Fibroblast of lung (primary cell): ENCODE data around the gene AMBP. TPM values are rescaled to one million over a fixed set of nuclear protein-coding genes. Genes with fewer than 3 reads are reported as not detected.

Experiments used
- DNase-seq, 2 donors: peaks; one replicate each; pipeline versions ENCODE4 v3.0.0 to v3.0.0-alpha.2; 2010; ENCODE audit warnings: low read depth in 2 of 2
- H2AFZ ChIP-seq: 2 replicates; pipeline ENCODE4 v1.5.1; 2012; ENCODE audit warnings: low read length, control low read depth, inconsistent platforms
- H3K27ac ChIP-seq: 2 replicates; pipeline ENCODE4 v1.5.1; 2011; ENCODE audit warnings: low read length, control low read depth; ENCODE audit not compliant: insufficient read depth
- H3K27me3 ChIP-seq: 2 replicates; pipeline ENCODE4 v1.5.1; 2011; ENCODE audit warnings: mild to moderate bottlenecking, low read length; ENCODE audit not compliant: control insufficient read depth, insufficient read depth
- H3K36me3 ChIP-seq: 2 replicates; pipeline ENCODE4 v1.5.1; 2011; ENCODE audit warnings: low read length; ENCODE audit not compliant: control insufficient read depth, insufficient read depth
- H3K4me1 ChIP-seq: 2 replicates; pipeline ENCODE4 v1.5.1; 2011; ENCODE audit warnings: low read length; ENCODE audit not compliant: control insufficient read depth, insufficient read depth; ENCODE audit errors: extremely low read depth
- H3K4me2 ChIP-seq: 2 replicates; pipeline ENCODE4 v1.5.1; 2011; ENCODE audit warnings: low read length, control low read depth; ENCODE audit not compliant: insufficient read depth; ENCODE audit errors: extremely low read depth
- H3K4me3 ChIP-seq, 4 experiments: fragments of 200-600 bp in 1 of 4; sonication (generic) in 1 of 4; replicated peaks in 1 of 4; 2 replicates each; pipeline ENCODE4 v1.5.1; 2011 to 2016; ENCODE audit warnings: low read length in 4 of 4, low read depth in 3 of 4, mild to moderate bottlenecking in 3 of 4, control low read depth in 2 of 4, inconsistent platforms in 1 of 4, mixed read lengths in 1 of 4; ENCODE audit not compliant: insufficient read depth in 1 of 4; ENCODE audit errors: control extremely low read depth in 1 of 4
- H3K79me2 ChIP-seq: 2 replicates; pipeline ENCODE4 v1.5.1; 2012; ENCODE audit warnings: mild to moderate bottlenecking, low read length, inconsistent platforms; ENCODE audit not compliant: control insufficient read depth, insufficient read depth
- H3K9ac ChIP-seq: 2 replicates; pipeline ENCODE4 v1.5.1; 2011; ENCODE audit warnings: mild to moderate bottlenecking, low read length, control low read depth; ENCODE audit not compliant: insufficient read depth
- H3K9me3 ChIP-seq: 2 replicates; pipeline ENCODE4 v1.5.1; 2012; ENCODE audit warnings: low read depth, low read length; ENCODE audit not compliant: control insufficient read depth, insufficient read depth
- H4K20me1 ChIP-seq: 2 replicates; pipeline ENCODE4 v1.5.1; 2011; ENCODE audit warnings: low read length; ENCODE audit not compliant: control insufficient read depth, insufficient read depth; ENCODE audit errors: extremely low read depth
- EZH2 ChIP-seq: IDR thresholded peaks from 2 replicates; pipeline ENCODE4 v1.5.1; 2012; ENCODE audit warnings: low read length, control low read depth, mild to moderate bottlenecking; ENCODE audit errors: missing control alignments
- polyA plus RNA-seq, 2 donors: library from polyadenylated mRNA; depleted of rRNA in 1 of 2; stranded (reverse) in 1 of 2; unstranded in 1 of 2; fragments of >200 nt; gene quantifications; 2 replicates each; pipeline ENCODE4 v1.2.1, GENCODE V29; 2011 to 2012; ENCODE audit warnings: missing spikeins in 1 of 2
- total RNA-seq: library from RNA; depleted of rRNA; stranded (reverse); fragments of >200 nt; gene quantifications from 2 replicates; pipeline ENCODE4 v1.2.1, GENCODE V29; 2014
- TF ChIP-seq, protein P1 (sequence below), 2 donors: IDR thresholded peaks in 1 of 2; conservative IDR thresholded peaks in 1 of 2; 1 replicate in 1 of 2; 2 replicates in 1 of 2; pipeline ENCODE4 v1.5.1; 2011 to 2012; ENCODE audit warnings: low read length in 2 of 2, control low read depth in 1 of 2, inconsistent platforms in 1 of 2, low read depth in 1 of 2, mild to moderate bottlenecking in 1 of 2

Gene AMBP
- total and polyA plus RNA-seq, 2 donors (not counting 1 experiment from before 2014, with no cell fraction given), result 0.07 to 0.17 TPM

- no peak for DNase-seq
- Histone ChIP-seq H3K27ac (no peak overlapping the region), H3K4me2 (no peak overlapping the region), H3K36me3 (no peaks in the 10 kb centered on the region), H4K20me1 (no peaks in the 10 kb centered on the region), H3K9me3 (no peaks in the 10 kb centered on the region), H3K79me2 (no peaks in the 10 kb centered on the region), H3K9ac (no peak overlapping the region), H2AFZ (no peak overlapping the region), H3K4me3 (no peak overlapping the region), H3K4me1 (no peaks in the 10 kb centered on the region), H3K27me3 (peaks cover 6% of the 10 kb centered on the region)
- TF ChIP-seq, protein P1, sequence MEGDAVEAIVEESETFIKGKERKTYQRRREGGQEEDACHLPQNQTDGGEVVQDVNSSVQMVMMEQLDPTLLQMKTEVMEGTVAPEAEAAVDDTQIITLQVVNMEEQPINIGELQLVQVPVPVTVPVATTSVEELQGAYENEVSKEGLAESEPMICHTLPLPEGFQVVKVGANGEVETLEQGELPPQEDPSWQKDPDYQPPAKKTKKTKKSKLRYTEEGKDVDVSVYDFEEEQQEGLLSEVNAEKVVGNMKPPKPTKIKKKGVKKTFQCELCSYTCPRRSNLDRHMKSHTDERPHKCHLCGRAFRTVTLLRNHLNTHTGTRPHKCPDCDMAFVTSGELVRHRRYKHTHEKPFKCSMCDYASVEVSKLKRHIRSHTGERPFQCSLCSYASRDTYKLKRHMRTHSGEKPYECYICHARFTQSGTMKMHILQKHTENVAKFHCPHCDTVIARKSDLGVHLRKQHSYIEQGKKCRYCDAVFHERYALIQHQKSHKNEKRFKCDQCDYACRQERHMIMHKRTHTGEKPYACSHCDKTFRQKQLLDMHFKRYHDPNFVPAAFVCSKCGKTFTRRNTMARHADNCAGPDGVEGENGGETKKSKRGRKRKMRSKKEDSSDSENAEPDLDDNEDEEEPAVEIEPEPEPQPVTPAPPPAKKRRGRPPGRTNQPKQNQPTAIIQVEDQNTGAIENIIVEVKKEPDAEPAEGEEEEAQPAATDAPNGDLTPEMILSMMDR (conservative IDR thresholded peaks at IDR 0.05 in 1 of 2, IDR thresholded peaks at IDR 0.05 in 1 of 2; ENCODE audit: low read depth in 1 of 2, low read length in 2 of 2), result no peak
- TF ChIP-seq EZH2, result no peak
Observed at GRCh38 chr9:114105236-114105635, 27.1 kb upstream of the AMBP start.

- H3K36me3 ChIP-seq, result no peaks in the 10 kb centered on the region
- H3K4me1 ChIP-seq, result no peaks in the 10 kb centered on the region
- H4K20me1 ChIP-seq, result no peaks in the 10 kb centered on the region
- no peak for DNase-seq
- no peaks in the 10 kb centered on the region for H3K79me2 ChIP-seq
- no peak overlapping the region for H3K4me2 ChIP-seq
- H3K27ac ChIP-seq, result no peak overlapping the region
- H2AFZ ChIP-seq, result no peak overlapping the region
- TF ChIP-seq, protein P1 (conservative IDR thresholded peaks at IDR 0.05 in 1 of 2, IDR thresholded peaks at IDR 0.05 in 1 of 2; ENCODE audit: low read depth in 1 of 2, low read length in 2 of 2), result no peak
- no peak for TF ChIP-seq EZH2
- H3K9ac ChIP-seq, result no peak overlapping the region
- no peaks in the 10 kb centered on the region for H3K9me3 ChIP-seq
- no peak overlapping the region for H3K4me3 ChIP-seq
- peaks cover 21% of the 10 kb centered on the region for H3K27me3 ChIP-seq
Observed at GRCh38 chr9:114102484-114102883, 24.4 kb upstream of the AMBP start.

GRCh38 chr9:114100536-114100935, 22.4 kb upstream of the AMBP start:
- no peak overlapping the region for H3K4me3 ChIP-seq
- H4K20me1 ChIP-seq, result no peaks in the 10 kb centered on the region
- DNase-seq, result no peak
- no peaks in the 10 kb centered on the region for H3K36me3 ChIP-seq
- H3K4me2 ChIP-seq, result no peak overlapping the region
- H3K27me3 ChIP-seq, result peaks cover 27% of the 10 kb centered on the region
- TF ChIP-seq EZH2, result no peak
- TF ChIP-seq, protein P1 (conservative IDR thresholded peaks at IDR 0.05 in 1 of 2, IDR thresholded peaks at IDR 0.05 in 1 of 2; ENCODE audit: low read depth in 1 of 2, low read length in 2 of 2), result no peak
- H3K4me1 ChIP-seq, result no peaks in the 10 kb centered on the region
- H3K9me3 ChIP-seq, result no peaks in the 10 kb centered on the region
- H3K79me2 ChIP-seq, result no peaks in the 10 kb centered on the region
- no peak overlapping the region for H2AFZ ChIP-seq
- H3K9ac ChIP-seq, result no peak overlapping the region
- no peak overlapping the region for H3K27ac ChIP-seq
